OCI-LY1 (cell line): ENCODE measurements around the gene KRT6B.

Experiments used
- H2AFZ ChIP-seq: fragments of 200-600 bp; sonication (generic), shearing (Covaris generic); 2 replicates; pipeline ENCODE4 v1.6.0; 2014; ENCODE audit warnings: antibody characterized with exemption, mild to moderate bottlenecking, low read length
- H3F3A ChIP-seq: fragments of 200-600 bp; sonication (generic), shearing (Covaris generic); 2 replicates; pipeline ENCODE4 v1.6.0; 2014; ENCODE audit warnings: mild to moderate bottlenecking, antibody characterized with exemption, low read length, moderate library complexity; ENCODE audit not compliant: insufficient read depth
- H3K27ac ChIP-seq: fragments of 200-600 bp; sonication (generic); 2 replicates; pipeline ENCODE4 v1.5.1; 2014; ENCODE audit warnings: low read length, mixed run types, mild to moderate bottlenecking, low read depth; ENCODE audit not compliant: poor library complexity, severe bottlenecking
- H3K27me3 ChIP-seq: fragments of 200-600 bp; sonication (generic); 2 replicates; pipeline ENCODE4 v1.6.0; 2014; ENCODE audit warnings: antibody characterized with exemption, mild to moderate bottlenecking, low read length, moderate library complexity; ENCODE audit not compliant: insufficient read depth
- H3K36me3 ChIP-seq: fragments of 200-600 bp; sonication (generic); 2 replicates; pipeline ENCODE4 v1.6.1; 2014; ENCODE audit warnings: mild to moderate bottlenecking, antibody characterized with exemption, low read length, moderate library complexity, mixed read lengths; ENCODE audit not compliant: insufficient read depth
- H3K4me1 ChIP-seq: fragments of 200-600 bp; sonication (generic); 2 replicates; pipeline ENCODE4 v1.5.1; 2014; ENCODE audit warnings: mild to moderate bottlenecking, low read length, moderate library complexity; ENCODE audit not compliant: insufficient read depth, severe bottlenecking
- H3K4me2 ChIP-seq: fragments of 200-600 bp; sonication (generic), shearing (Covaris generic); 2 replicates; pipeline ENCODE4 v1.6.1; 2014; ENCODE audit warnings: low read length
- H3K4me3 ChIP-seq: fragments of 200-600 bp; sonication (generic); 2 replicates; pipeline ENCODE4 v1.5.1; 2014; ENCODE audit warnings: low read length, low read depth, mild to moderate bottlenecking, mixed read lengths; ENCODE audit not compliant: poor library complexity, severe bottlenecking
- H3K79me2 ChIP-seq: fragments of 200-600 bp; shearing (Covaris generic); 2 replicates; pipeline ENCODE4 v1.6.1; 2016; ENCODE audit warnings: mixed run types, low read length, mixed read lengths; ENCODE audit not compliant: insufficient read depth
- H3K9ac ChIP-seq: fragments of 200-600 bp; sonication (generic), shearing (Covaris generic); 2 replicates; pipeline ENCODE4 v1.6.1; 2014; ENCODE audit warnings: mild to moderate bottlenecking, low read length, mixed read lengths
- H3K9me2 ChIP-seq: fragments of 200-600 bp; sonication (generic), shearing (Covaris generic); 2 replicates; pipeline ENCODE4 v1.6.1; 2014; ENCODE audit warnings: low read depth, mild to moderate bottlenecking, low read length, mixed read lengths
- H3K9me3 ChIP-seq: fragments of 200-600 bp; shearing (Covaris generic); 2 replicates; pipeline ENCODE4 v1.6.1; 2014; ENCODE audit warnings: low read length, mixed read lengths
- H4K20me1 ChIP-seq: fragments of 200-600 bp; sonication (generic), shearing (Covaris generic); 2 replicates; pipeline ENCODE4 v1.6.0; 2016; ENCODE audit warnings: mild to moderate bottlenecking, low read length; ENCODE audit not compliant: insufficient read depth
- CTCF ChIP-seq: fragments of 200-600 bp; sonication (generic), shearing (Covaris generic); IDR thresholded peaks from 2 replicates; pipeline ENCODE4 v1.5.1; 2017; ENCODE audit warnings: mild to moderate bottlenecking, antibody characterized with exemption, low read length, moderate library complexity, mixed read lengths
- EZH2 ChIP-seq: fragments of 200-600 bp; sonication (generic), shearing (Covaris generic); IDR thresholded peaks from 2 replicates; pipeline ENCODE4 v1.8.0; 2017; ENCODE audit warnings: borderline replicate concordance, mixed run types, mild to moderate bottlenecking, antibody characterized with exemption, low read length, moderate library complexity, mixed read lengths

KRT6B gene

GRCh38 chr12:52403561-52403960 is 48.4 kb downstream of the KRT6B start:
- Histone ChIP-seq H3K9me2 (no peaks in the 10 kb centered on the region), H2AFZ (no peak overlapping the region), H4K20me1 (no peaks in the 10 kb centered on the region), H3K4me1 (no peaks in the 10 kb centered on the region), H3F3A (no peaks in the 10 kb centered on the region), H3K9me3 (no peaks in the 10 kb centered on the region), H3K36me3 (no peaks in the 10 kb centered on the region), H3K27ac (no peak overlapping the region), H3K79me2 (no peaks in the 10 kb centered on the region), H3K9ac (no peak overlapping the region), H3K4me2 (no peak overlapping the region), H3K4me3 (no peak overlapping the region), H3K27me3 (no peaks in the 10 kb centered on the region)
- TF ChIP-seq EZH2 = no peak
- no peak for TF ChIP-seq CTCF

GRCh38 chr12:52402873-52403540 is 48.9 kb downstream of the KRT6B start:
- no peaks in the 10 kb centered on the region for H3K27me3 ChIP-seq
- no peaks in the 10 kb centered on the region for H3K9me2 ChIP-seq
- H3K36me3 ChIP-seq = no peaks in the 10 kb centered on the region
- no peak overlapping the region for H3K4me2 ChIP-seq
- H3F3A ChIP-seq = no peaks in the 10 kb centered on the region
- TF ChIP-seq EZH2 = no peak
- TF ChIP-seq CTCF = no peak
- H3K79me2 ChIP-seq = no peaks in the 10 kb centered on the region
- no peaks in the 10 kb centered on the region for H3K4me1 ChIP-seq
- H4K20me1 ChIP-seq = no peaks in the 10 kb centered on the region
- no peak overlapping the region for H3K9ac ChIP-seq
- H3K27ac ChIP-seq = no peak overlapping the region
- no peak overlapping the region for H3K4me3 ChIP-seq
- H2AFZ ChIP-seq = no peak overlapping the region
- H3K9me3 ChIP-seq = no peaks in the 10 kb centered on the region

GRCh38 chr12:52402377-52402776 is 49.6 kb downstream of the KRT6B start:
- Histone ChIP-seq H3K4me2 (no peak overlapping the region), H3K79me2 (no peaks in the 10 kb centered on the region), H3K36me3 (no peaks in the 10 kb centered on the region), H2AFZ (no peak overlapping the region), H3K27ac (no peak overlapping the region), H3K4me3 (no peak overlapping the region), H3F3A (no peaks in the 10 kb centered on the region), H3K9me3 (no peaks in the 10 kb centered on the region), H3K9ac (no peak overlapping the region), H3K27me3 (no peaks in the 10 kb centered on the region), H3K9me2 (no peaks in the 10 kb centered on the region), H4K20me1 (no peaks in the 10 kb centered on the region), H3K4me1 (no peaks in the 10 kb centered on the region)
- no peak for TF ChIP-seq CTCF
